NAMALWA (cell line): ENCODE measurements around the gene CDC42SE2.

Experiments used
- DNase-seq: peaks from one replicate; pipeline ENCODE4 v3.0.0-alpha.2; 2015; ENCODE audit warnings: low spot score

CDC42SE2 gene

GRCh38 chr5:131441184-131441583, 177.3 kb downstream of the CDC42SE2 start:
- no peak for DNase-seq
